Sigmoid colon (tissue), 7 donors: ENCODE measurements around the gene SH3RF3. TPM values are rescaled to one million over a fixed set of nuclear protein-coding genes. Genes with fewer than 3 reads are reported as not detected.
"Not testable (repeated sequence)": the region's sequence is repeated elsewhere in the genome, so short reads cannot be mapped to it uniquely, and the experiment has no call there.

ENCODE experiments used
- DNase-seq: peaks from one replicate; pipeline ENCODE4 v3.0.0-alpha.2; 2019
- H3K27ac ChIP-seq, 4 donors: fragments of 200-600 bp; sonication (generic); one replicate each; pipeline ENCODE4 v1.5.1; 2016 to 2019; ENCODE audit warnings: mild to moderate bottlenecking in 1 of 4
- H3K27me3 ChIP-seq, 3 donors: fragments of 200-600 bp; sonication (generic); one replicate each; pipeline ENCODE4 v1.5.1; 2019; ENCODE audit warnings: mild to moderate bottlenecking in 1 of 3
- H3K36me3 ChIP-seq, 4 donors: fragments of 200-600 bp; sonication (generic); one replicate each; pipeline ENCODE4 v1.5.1; 2016 to 2019
- H3K4me1 ChIP-seq, 4 donors: fragments of 200-600 bp; sonication (generic); one replicate each; pipeline ENCODE4 v1.5.1; 2017 to 2019
- H3K4me3 ChIP-seq, 4 donors: fragments of 200-600 bp; sonication (generic); one replicate each; pipeline ENCODE4 v1.5.1; 2017 to 2019; ENCODE audit warnings: mild to moderate bottlenecking in 2 of 4, moderate library complexity in 1 of 4
- H3K9me3 ChIP-seq, 4 donors: fragments of 200-600 bp in 3 of 4; sonication (generic) in 3 of 4; one replicate each; pipeline versions ENCODE4 v1.5.1 to v1.6.1; 2013 to 2019
- EP300 ChIP-seq, 4 donors: sonication (generic); formaldehyde crosslinking; IDR thresholded peaks; one replicate each; pipeline ENCODE4 v1.6.1; 2017; ENCODE audit warnings: antibody characterized with exemption in 4 of 4
- POLR2A ChIP-seq, 2 donors: fragments of 450-650 bp; IDR thresholded peaks; one replicate each; pipeline ENCODE4 v1.6.1; 2016; ENCODE audit warnings: antibody characterized with exemption in 2 of 2, mild to moderate bottlenecking in 2 of 2, moderate library complexity in 2 of 2
- POLR2AphosphoS5 ChIP-seq, 4 donors: sonication (generic); formaldehyde crosslinking; IDR thresholded peaks; one replicate each; pipeline ENCODE4 v1.6.1; 2017; ENCODE audit warnings: antibody characterized with exemption in 4 of 4
- WGBS, 2 donors: extraction: QIAGEN DNeasy Blood & Tissue Kit; methylation state at CpG; one replicate each; pipeline ENCODE4 v1.1.7; 2013; 5-methylcytosine and 5-hydroxymethylcytosine counted together
- intact Hi-C: fragments of 100-400 bp; cut with DNase I; formaldehyde crosslinking; loops from one replicate; pipeline ENCODE4 v1.15.1; 2023
- polyA plus RNA-seq, 3 donors: library from polyadenylated mRNA; stranded (reverse); fragments of 200-250 nt; gene quantifications; one replicate each; pipeline ENCODE4 v1.2.3, GENCODE V29; 2013
- total RNA-seq, 4 donors: library from RNA; depleted of rRNA; stranded (reverse); fragments of >200 nt; gene quantifications; one replicate each; pipeline ENCODE4 v1.1.0, GENCODE V29; 2016
- TF ChIP-seq, protein P1 (sequence below), 4 experiments: fragments of 450-650 bp in 3 of 4; fragments of 200-600 bp in 1 of 4; IDR thresholded peaks; one replicate each; pipeline ENCODE4 v1.5.1; 2016 to 2019; ENCODE audit warnings: antibody characterized with exemption in 4 of 4, mild to moderate bottlenecking in 3 of 4, moderate library complexity in 2 of 4
- donor health status: healthy with polysubstance abuse.
- donor health status: Bipolar disorder and iron deficiency.
- donor health status: healthy.

The SH3RF3 gene
- total and polyA plus RNA-seq, 7 donors, result 0.69 to 10.0 (median 3.4) TPM

DNA sequence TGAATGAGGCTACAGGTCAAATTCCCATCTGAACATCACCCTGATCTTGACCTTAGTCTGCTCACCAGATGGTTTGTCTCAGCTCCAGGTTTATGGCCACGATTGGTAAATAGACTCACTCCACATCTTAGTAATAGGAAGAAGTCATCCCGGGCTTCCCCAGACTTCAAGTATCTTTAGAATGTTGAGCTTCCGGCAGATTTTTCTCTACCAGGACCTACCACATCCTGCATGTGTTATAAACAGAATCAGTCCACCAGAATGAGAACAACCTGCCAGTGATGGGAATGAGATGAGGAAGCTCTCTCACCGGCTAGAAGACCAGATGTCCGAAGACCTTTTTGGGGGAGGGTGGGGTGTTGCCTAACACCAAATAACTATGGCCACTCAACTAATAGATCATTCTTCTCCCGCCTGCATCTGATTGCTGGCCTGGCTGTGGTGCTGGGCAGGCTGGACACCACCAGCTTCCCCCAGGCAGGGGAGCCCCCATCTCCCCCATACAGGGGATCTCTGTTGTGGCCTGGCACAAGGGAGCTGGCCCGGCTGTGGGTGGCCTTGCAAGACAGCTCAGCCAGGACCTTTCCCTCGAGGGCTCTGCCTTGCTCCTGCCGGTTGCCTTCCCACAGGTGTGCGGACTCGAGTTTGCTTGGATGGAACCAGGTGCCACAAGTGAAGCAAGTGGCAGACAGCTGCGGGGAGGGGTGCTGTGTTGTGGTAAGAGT, 88.5 kb downstream of the SH3RF3 start:
- TF ChIP-seq POLR2A (IDR thresholded peaks at IDR 0.05) (no peak), POLR2AphosphoS5 (IDR thresholded peaks at IDR 0.05) (peak in 2 of 4 donors; percentile 8 to 21)
- DNase-seq, result no peak
- no peaks in the 10 kb centered on the region for H3K9me3 ChIP-seq
- H3K4me3 ChIP-seq, result no peak overlapping the region
- 50 to 75% methylated on average over 12 of the region's 12 CpGs for WGBS, 2 donors
- peak overlapping the region in 3 of 4 donors; percentile 5 to 30 (median 11) for H3K27ac ChIP-seq
- H3K36me3 ChIP-seq, result no peaks in the 10 kb centered on the region
- no peaks in the 10 kb centered on the region for H3K27me3 ChIP-seq
- peaks cover 0 to 34% (median 8%) of the 10 kb centered on the region in 4 donors for H3K4me1 ChIP-seq
- intact Hi-C loops, result no loop called here

DNA sequence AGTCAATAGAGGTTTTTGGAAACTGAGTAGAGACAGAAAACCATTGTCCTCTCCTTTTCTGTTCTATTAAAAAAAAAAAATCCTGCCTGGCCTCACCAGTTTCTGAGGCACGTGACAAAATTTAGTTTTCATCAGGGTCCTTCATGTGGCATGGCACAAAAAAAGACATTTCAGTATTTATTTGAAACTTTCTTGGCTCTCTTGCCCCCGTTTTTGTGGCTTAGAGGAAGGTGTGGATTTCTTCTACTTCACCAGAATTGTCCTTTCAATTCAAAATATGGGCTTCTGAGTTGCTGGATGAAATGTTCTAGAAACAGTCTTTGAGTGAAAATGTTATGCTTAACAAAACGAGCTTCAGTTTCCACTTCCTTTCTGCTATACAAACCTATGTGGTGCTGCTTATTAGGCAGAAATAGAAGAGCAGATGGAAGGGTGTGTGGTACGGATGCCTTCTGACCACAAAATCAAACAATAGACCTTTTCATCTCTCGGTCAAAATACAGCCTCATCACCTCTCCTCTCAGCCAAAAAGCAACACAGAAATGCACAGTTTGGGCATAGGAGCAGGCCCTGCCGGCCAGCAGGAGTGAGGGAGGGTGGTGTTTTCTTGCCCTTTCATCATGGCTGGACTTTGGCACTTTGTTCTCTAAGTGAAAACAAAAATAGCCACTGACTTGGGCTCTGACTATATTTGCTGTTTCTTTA, 89.2 kb downstream of the SH3RF3 start:
- Histone ChIP-seq H3K4me1 (peaks cover 0 to 27% (median 8%) of the 10 kb centered on the region in 4 donors), H3K36me3 (no peaks in the 10 kb centered on the region), H3K4me3 (no peak overlapping the region), H3K9me3 (no peaks in the 10 kb centered on the region), H3K27ac (peak overlapping the region in 3 of 4 donors; percentile 5 to 30 (median 11)), H3K27me3 (no peaks in the 10 kb centered on the region)
- WGBS, 2 donors, result 30 to 38% methylated on average over 6 of the region's 6 CpGs
- DNase-seq, result peak; percentile 43
- TF ChIP-seq, protein P1, sequence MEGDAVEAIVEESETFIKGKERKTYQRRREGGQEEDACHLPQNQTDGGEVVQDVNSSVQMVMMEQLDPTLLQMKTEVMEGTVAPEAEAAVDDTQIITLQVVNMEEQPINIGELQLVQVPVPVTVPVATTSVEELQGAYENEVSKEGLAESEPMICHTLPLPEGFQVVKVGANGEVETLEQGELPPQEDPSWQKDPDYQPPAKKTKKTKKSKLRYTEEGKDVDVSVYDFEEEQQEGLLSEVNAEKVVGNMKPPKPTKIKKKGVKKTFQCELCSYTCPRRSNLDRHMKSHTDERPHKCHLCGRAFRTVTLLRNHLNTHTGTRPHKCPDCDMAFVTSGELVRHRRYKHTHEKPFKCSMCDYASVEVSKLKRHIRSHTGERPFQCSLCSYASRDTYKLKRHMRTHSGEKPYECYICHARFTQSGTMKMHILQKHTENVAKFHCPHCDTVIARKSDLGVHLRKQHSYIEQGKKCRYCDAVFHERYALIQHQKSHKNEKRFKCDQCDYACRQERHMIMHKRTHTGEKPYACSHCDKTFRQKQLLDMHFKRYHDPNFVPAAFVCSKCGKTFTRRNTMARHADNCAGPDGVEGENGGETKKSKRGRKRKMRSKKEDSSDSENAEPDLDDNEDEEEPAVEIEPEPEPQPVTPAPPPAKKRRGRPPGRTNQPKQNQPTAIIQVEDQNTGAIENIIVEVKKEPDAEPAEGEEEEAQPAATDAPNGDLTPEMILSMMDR (IDR thresholded peaks at IDR 0.05), result no peak
- no peak for TF ChIP-seq EP300 (IDR thresholded peaks at IDR 0.05)
- no peak for TF ChIP-seq POLR2AphosphoS5 (IDR thresholded peaks at IDR 0.05)
- no peak for TF ChIP-seq POLR2A (IDR thresholded peaks at IDR 0.05)
- intact Hi-C loops, result no loop called here

DNA sequence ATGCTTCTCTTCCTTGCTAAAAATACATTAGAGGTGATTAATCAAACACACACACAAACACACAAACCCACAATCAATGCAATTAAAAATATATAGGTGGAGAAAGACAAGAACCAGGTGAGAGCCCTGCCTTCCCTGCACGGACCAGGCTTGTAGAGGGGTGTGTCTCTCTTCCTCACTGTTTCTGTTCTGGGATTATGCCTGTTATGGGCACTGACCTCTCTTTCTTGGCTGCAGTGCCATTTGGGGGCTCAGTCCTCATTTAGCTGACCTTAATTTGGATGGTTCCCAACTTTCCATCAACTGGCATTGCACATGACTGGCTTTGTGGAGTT, 89.8 kb downstream of the SH3RF3 start:
- Histone ChIP-seq H3K4me1 (peaks cover 0 to 24% (median 8%) of the 10 kb centered on the region in 4 donors), H3K9me3 (no peaks in the 10 kb centered on the region), H3K27me3 (no peaks in the 10 kb centered on the region), H3K27ac (peak overlapping the region in 1 of 4 donors; percentile 11), H3K36me3 (no peaks in the 10 kb centered on the region), H3K4me3 (no peak overlapping the region)
- no peak for DNase-seq
- intact Hi-C loops, result no loop called here
- TF ChIP-seq EP300 (IDR thresholded peaks at IDR 0.05) (no peak), POLR2A (IDR thresholded peaks at IDR 0.05) (no peak), POLR2AphosphoS5 (IDR thresholded peaks at IDR 0.05) (no peak)
- TF ChIP-seq, protein P1 (IDR thresholded peaks at IDR 0.05), result no peak
- 7 to 30% methylated on average over 1 of the region's 1 CpG for WGBS, 2 donors

DNA sequence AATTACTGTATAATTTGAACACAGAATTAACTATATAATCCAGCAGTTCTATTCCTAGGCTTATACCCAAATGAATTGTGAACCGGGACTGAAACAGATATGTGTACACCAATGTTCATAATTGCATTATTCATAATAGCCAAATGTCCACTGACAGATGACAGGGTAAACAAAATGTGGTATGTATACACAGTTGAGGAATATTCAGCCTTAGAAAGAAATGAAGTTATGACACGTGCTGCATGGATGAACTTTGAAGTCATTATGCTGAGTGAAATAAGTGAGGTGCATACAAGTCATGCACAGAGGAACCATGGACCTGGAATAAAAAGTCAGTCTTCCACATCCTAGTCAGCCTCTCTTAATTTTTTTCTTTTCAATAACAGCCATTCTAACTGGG, 91.9 kb downstream of the SH3RF3 start:
- Histone ChIP-seq H3K4me3 (no peak overlapping the region), H3K27ac (no peak overlapping the region), H3K9me3 (no peaks in the 10 kb centered on the region), H3K4me1 (peaks cover 0 to 15% (median 8%) of the 10 kb centered on the region in 4 donors), H3K27me3 (no peaks in the 10 kb centered on the region), H3K36me3 (no peaks in the 10 kb centered on the region)
- no peak for DNase-seq
- WGBS, 2 donors, result 58 to 84% methylated on average over 2 of the region's 2 CpGs
- TF ChIP-seq EP300 (IDR thresholded peaks at IDR 0.05), result no peak
- TF ChIP-seq POLR2AphosphoS5 (IDR thresholded peaks at IDR 0.05), result no peak
- no peak for TF ChIP-seq POLR2A (IDR thresholded peaks at IDR 0.05)
- TF ChIP-seq, protein P1 (IDR thresholded peaks at IDR 0.05), result no peak
- intact Hi-C loops, result no loop called here

DNA sequence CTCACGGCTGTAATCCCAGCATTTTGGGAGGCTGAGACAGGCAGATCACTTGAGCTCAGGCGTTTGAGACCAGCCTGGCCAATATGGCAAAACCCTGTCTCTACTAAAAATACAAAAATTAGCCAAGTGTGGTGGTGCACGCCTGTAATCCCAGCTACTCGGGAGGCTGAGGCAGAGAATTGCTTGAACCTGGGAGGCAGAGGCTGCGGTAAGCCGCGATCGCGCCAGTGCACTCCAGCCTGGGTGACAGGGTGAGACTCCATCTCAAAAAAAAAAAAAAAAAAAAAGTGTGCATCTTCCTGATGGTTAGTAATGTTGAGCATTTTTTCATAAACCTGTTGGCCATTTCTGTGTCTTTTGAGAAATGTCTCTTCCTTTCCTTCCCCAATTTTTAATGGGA, 92.3 kb downstream of the SH3RF3 start:
- H3K9me3 ChIP-seq, H3K27ac ChIP-seq, H3K4me3 ChIP-seq, intact Hi-C loops, H3K36me3 ChIP-seq, DNase-seq, H3K27me3 ChIP-seq: not testable (repeated sequence)
- WGBS, 2 donors, result 90 to 95% methylated on average over 9 of the region's 9 CpGs
- peaks cover 0 to 15% (median 8%) of the 10 kb centered on the region in 4 donors for H3K4me1 ChIP-seq
